ENCODE results near the gene REC8.

REC8 gene

GRCh38 chr14:24139272-24139934 is 32.5 kb upstream of the REC8 start:
- DNase-seq: no peak

GRCh38 chr14:24141097-24141880 is 30.6 kb upstream of the REC8 start, which contains the start of gene EMC9:
Gene EMC9, minus strand, starts transcription at chr14:24141591. Its CDS starts 287 bp downstream, at chr14:24141304.
- DNase-seq: peak; percentile 100

- DNase-seq: no peak
Observed at GRCh38 chr14:24143511-24143910, 28.4 kb upstream of the REC8 start.

GRCh38 chr14:24144451-24144850 is 27.4 kb upstream of the REC8 start:
- no peak for DNase-seq

- no peak for DNase-seq
Observed at GRCh38 chr14:24145219-24145618, 26.7 kb upstream of the REC8 start.

GRCh38 chr14:24145690-24146452 is 26.0 kb upstream of the REC8 start:
- no peak for DNase-seq

- DNase-seq: peak; percentile 94
Observed at GRCh38 chr14:24146453-24146977, 25.4 kb upstream of the REC8 start, which contains the start of gene PSME2. Gene PSME2, minus strand, starts transcription at chr14:24146610. Its CDS starts 29 bp downstream, at chr14:24146581.

- DNase-seq: peak; percentile 99
Observed at GRCh38 chr14:24146978-24147760, 24.7 kb upstream of the REC8 start, which contains the start of gene RNF31. Gene RNF31, plus strand, starts transcription at chr14:24147498. Its CDS starts 201 bp downstream, at chr14:24147699.

- no peak for DNase-seq
Observed at GRCh38 chr14:24147761-24148428, 24.0 kb upstream of the REC8 start.

GRCh38 chr14:24149302-24149969 is 22.4 kb upstream of the REC8 start:
- DNase-seq: no peak

GRCh38 chr14:24150061-24150460 is 21.8 kb upstream of the REC8 start:
- DNase-seq: no peak

- DNase-seq: no peak
Observed at GRCh38 chr14:24150567-24150966, 21.3 kb upstream of the REC8 start.

GRCh38 chr14:24150993-24151392 is 20.9 kb upstream of the REC8 start:
- no peak for DNase-seq

GRCh38 chr14:24151404-24152080 is 20.3 kb upstream of the REC8 start:
- no peak for DNase-seq

GRCh38 chr14:24155100-24155499 is 16.8 kb upstream of the REC8 start:
- no peak for DNase-seq

GRCh38 chr14:24156840-24157239 is 15.0 kb upstream of the REC8 start:
- no peak for DNase-seq

GRCh38 chr14:24157331-24157730 is 14.5 kb upstream of the REC8 start:
- DNase-seq: no peak

- no peak for DNase-seq
Observed at GRCh38 chr14:24159777-24160498, 11.9 kb upstream of the REC8 start.

GRCh38 chr14:24160499-24160849 is 11.4 kb upstream of the REC8 start:
- no peak for DNase-seq

Data from activated effector memory CD4-positive, alpha-beta T cell treated with anti-CD3 and anti-CD28 coated beads, Interleukin-2, amount 50 U/mL, for 16 hours (primary cell).